Trophoblast cell (in vitro differentiated cells and primary cell): ENCODE data around the gene PGM1.
"Not testable (repeated sequence)": the region's sequence is repeated elsewhere in the genome, so short reads cannot be mapped to it uniquely, and the experiment has no call there.

Source experiments
- DNase-seq, 2 donors: peaks; one replicate each; pipeline ENCODE4 v3.0.0-alpha.2; 2016
- H2AFZ ChIP-seq: 2 replicates; pipeline ENCODE4 v1.6.1; 2013; ENCODE audit warnings: low read length, moderate library complexity, mild to moderate bottlenecking; ENCODE audit not compliant: insufficient read depth, poor library complexity
- H2AK5ac ChIP-seq: 2 replicates; pipeline ENCODE4 v1.6.1; 2013; ENCODE audit warnings: mild to moderate bottlenecking, low read length
- H2BK120ac ChIP-seq: 2 replicates; pipeline ENCODE4 v1.6.1; 2013; ENCODE audit warnings: low read length, mild to moderate bottlenecking, moderate library complexity; ENCODE audit not compliant: insufficient read depth, poor library complexity
- H2BK12ac ChIP-seq: 2 replicates; pipeline ENCODE4 v1.6.1; 2013; ENCODE audit warnings: mild to moderate bottlenecking, low read length, moderate library complexity
- H2BK5ac ChIP-seq: 2 replicates; pipeline ENCODE4 v1.6.1; 2013; ENCODE audit warnings: low read length, low read depth, moderate library complexity, mild to moderate bottlenecking; ENCODE audit not compliant: poor library complexity
- H3K14ac ChIP-seq: 2 replicates; pipeline ENCODE4 v1.6.1; 2013; ENCODE audit warnings: mild to moderate bottlenecking, low read length
- H3K18ac ChIP-seq: 2 replicates; pipeline ENCODE4 v1.6.1; 2013; ENCODE audit warnings: mild to moderate bottlenecking, low read length
- H3K23ac ChIP-seq: 2 replicates; pipeline ENCODE4 v1.6.1; 2013; ENCODE audit warnings: low read length
- H3K27ac ChIP-seq: 2 replicates; pipeline ENCODE4 v1.5.1; 2013; ENCODE audit warnings: low read depth, mild to moderate bottlenecking, inconsistent platforms, low read length, moderate library complexity
- H3K27me3 ChIP-seq: 2 replicates; pipeline ENCODE4 v1.6.1; 2013; ENCODE audit warnings: inconsistent platforms, mild to moderate bottlenecking, low read length, moderate library complexity; ENCODE audit not compliant: insufficient read depth
- H3K36me3 ChIP-seq, 2 experiments: 1 replicate in 1 of 2; 2 replicates in 1 of 2; pipeline ENCODE4 v1.6.1; 2013; ENCODE audit warnings: low read length in 2 of 2, mild to moderate bottlenecking in 2 of 2, moderate library complexity in 1 of 2; ENCODE audit not compliant: insufficient read depth in 2 of 2, control insufficient read depth in 1 of 2
- H3K4ac ChIP-seq: 2 replicates; pipeline ENCODE4 v1.6.1; 2013; ENCODE audit warnings: low read depth, mild to moderate bottlenecking, low read length, moderate library complexity
- H3K4me1 ChIP-seq, 2 experiments: 1 replicate in 1 of 2; 2 replicates in 1 of 2; pipeline ENCODE4 v1.6.1; 2013; ENCODE audit warnings: low read length in 2 of 2, mild to moderate bottlenecking in 2 of 2, moderate library complexity in 1 of 2; ENCODE audit not compliant: insufficient read depth in 2 of 2, control insufficient read depth in 1 of 2
- H3K4me2 ChIP-seq: 2 replicates; pipeline ENCODE4 v1.6.1; 2013; ENCODE audit warnings: inconsistent platforms, mild to moderate bottlenecking, low read length, moderate library complexity
- H3K4me3 ChIP-seq: 2 replicates; pipeline ENCODE4 v1.5.1; 2013; ENCODE audit warnings: mild to moderate bottlenecking, low read depth, low read length, inconsistent platforms
- H3K79me1 ChIP-seq: one replicate; pipeline ENCODE4 v1.6.1; 2013; ENCODE audit warnings: low read length
- H3K79me2 ChIP-seq: 2 replicates; pipeline ENCODE4 v1.6.1; 2013; ENCODE audit warnings: low read length, mild to moderate bottlenecking; ENCODE audit not compliant: control insufficient read depth, insufficient read depth, poor library complexity
- H3K9ac ChIP-seq: 2 replicates; pipeline ENCODE4 v1.6.1; 2013; ENCODE audit warnings: mild to moderate bottlenecking, low read length
- H3K9me3 ChIP-seq: 2 replicates; pipeline ENCODE4 v1.6.1; 2013; ENCODE audit warnings: low read depth, mild to moderate bottlenecking, control low read depth, inconsistent platforms, low read length; ENCODE audit not compliant: insufficient read depth
- H4K12ac ChIP-seq: 2 replicates; pipeline ENCODE4 v1.6.1; 2013; ENCODE audit warnings: low read depth, mild to moderate bottlenecking, low read length, moderate library complexity
- H4K8ac ChIP-seq: 2 replicates; pipeline ENCODE4 v1.6.1; 2013; ENCODE audit warnings: low read depth, mild to moderate bottlenecking, low read length, moderate library complexity
- H4K91ac ChIP-seq: one replicate; pipeline ENCODE4 v1.6.1; 2013; ENCODE audit warnings: low read depth, mild to moderate bottlenecking, low read length, moderate library complexity
- WGBS: extraction: QIAGEN DNeasy Blood & Tissue Kit; methylation state at CpG from one replicate; pipeline ENCODE4 v1.1.7; 2013; ENCODE audit warnings: missing lambda C conversion rate; ENCODE audit not compliant: insufficient read length, insufficient coverage; ENCODE audit errors: extremely low coverage; 5-methylcytosine and 5-hydroxymethylcytosine counted together

Gene PGM1

GRCh38 chr1:63563745-63564144 is 29.5 kb upstream of the PGM1 start:
- Histone ChIP-seq H3K14ac (no peak overlapping the region), H3K27me3 (no peaks in the 10 kb centered on the region)

GRCh38 chr1:63569068-63569467 is 24.1 kb upstream of the PGM1 start:
- Histone ChIP-seq H3K18ac (no peak overlapping the region), H4K91ac (no peak overlapping the region), H3K79me2 (no peaks in the 10 kb centered on the region), H3K27me3 (no peaks in the 10 kb centered on the region), H3K4me1 (no peaks in the 10 kb centered on the region), H2BK5ac (no peak overlapping the region), H4K12ac (no peak overlapping the region), H3K79me1 (no peaks in the 10 kb centered on the region), H4K8ac (no peak overlapping the region), H2BK12ac (no peak overlapping the region), H3K36me3 (no peaks in the 10 kb centered on the region), H3K4me3 (no peak overlapping the region), H3K9ac (no peak overlapping the region), H3K14ac (no peak overlapping the region), H3K4ac (no peak overlapping the region), H2BK120ac (no peak overlapping the region), H2AFZ (no peak overlapping the region), H3K9me3 (no peaks in the 10 kb centered on the region), H2AK5ac (no peak overlapping the region), H3K27ac (no peak overlapping the region), H3K23ac (no peak overlapping the region), H3K4me2 (no peak overlapping the region)
- no peak for DNase-seq
- no CpG with 5 or more reads among the region's 4 CpGs for WGBS

More at GRCh38 chr1:63563745-63564144, 29.5 kb upstream of the PGM1 start:
- Histone ChIP-seq H2BK120ac (no peak overlapping the region), H3K18ac (no peak overlapping the region), H4K91ac (no peak overlapping the region), H3K36me3 (no peaks in the 10 kb centered on the region), H3K9me3 (no peaks in the 10 kb centered on the region), H2AFZ (no peak overlapping the region), H3K4me2 (no peak overlapping the region), H3K9ac (no peak overlapping the region), H2BK12ac (no peak overlapping the region), H4K12ac (no peak overlapping the region), H3K23ac (no peak overlapping the region), H3K79me1 (no peaks in the 10 kb centered on the region), H3K4ac (no peak overlapping the region), H3K79me2 (no peaks in the 10 kb centered on the region), H2AK5ac (no peak overlapping the region), H3K4me3 (no peak overlapping the region), H4K8ac (no peak overlapping the region), H3K4me1 (no peaks in the 10 kb centered on the region), H3K27ac (no peak overlapping the region), H2BK5ac (no peak overlapping the region)
- DNase-seq = no peak

GRCh38 chr1:63569640-63570316 is 23.4 kb upstream of the PGM1 start:
- H3K4me3 ChIP-seq = no peak overlapping the region
- no peaks in the 10 kb centered on the region for H3K79me2 ChIP-seq
- no peak overlapping the region for H3K4ac ChIP-seq
- WGBS = no CpG with 5 or more reads among the region's 3 CpGs
- no peaks in the 10 kb centered on the region for H3K9me3 ChIP-seq
- H2AK5ac ChIP-seq = no peak overlapping the region
- no peak overlapping the region for H3K14ac ChIP-seq
- H3K79me1 ChIP-seq = no peaks in the 10 kb centered on the region
- no peak overlapping the region for H4K8ac ChIP-seq
- H3K18ac ChIP-seq = no peak overlapping the region
- no peaks in the 10 kb centered on the region for H3K27me3 ChIP-seq
- no peak overlapping the region for H2BK12ac ChIP-seq
- H3K27ac ChIP-seq = no peak overlapping the region
- no peak overlapping the region for H4K12ac ChIP-seq
- H2AFZ ChIP-seq = no peak overlapping the region
- H3K9ac ChIP-seq = no peak overlapping the region
- H4K91ac ChIP-seq = no peak overlapping the region
- H3K36me3 ChIP-seq = no peaks in the 10 kb centered on the region
- DNase-seq = no peak
- H2BK5ac ChIP-seq = no peak overlapping the region
- H2BK120ac ChIP-seq = no peak overlapping the region
- no peaks in the 10 kb centered on the region for H3K4me1 ChIP-seq
- no peak overlapping the region for H3K4me2 ChIP-seq
- no peak overlapping the region for H3K23ac ChIP-seq

- no CpG with 5 or more reads among the region's 8 CpGs for WGBS
- H3K14ac ChIP-seq, H3K4me3 ChIP-seq, H3K79me1 ChIP-seq, DNase-seq, H3K9ac ChIP-seq, H2AK5ac ChIP-seq, H2BK120ac ChIP-seq, H4K91ac ChIP-seq, H2BK12ac ChIP-seq, H3K27me3 ChIP-seq, H3K18ac ChIP-seq, H3K79me2 ChIP-seq, H4K12ac ChIP-seq, H2BK5ac ChIP-seq, H3K4me1 ChIP-seq, H3K27ac ChIP-seq, H3K9me3 ChIP-seq, H3K4ac ChIP-seq, H3K23ac ChIP-seq, H4K8ac ChIP-seq, H3K4me2 ChIP-seq, H2AFZ ChIP-seq, H3K36me3 ChIP-seq: not testable (repeated sequence)
Measured at GRCh38 chr1:63572686-63573085, 20.5 kb upstream of the PGM1 start.
